A673 (cell line): ENCODE results near the gene HAGH. TPM values are rescaled to one million over a fixed set of nuclear protein-coding genes. Genes with fewer than 3 reads are reported as not detected.

Source experiments
- BruUV-seq: library from RNA; stranded (reverse); fragments of 400-500 nt; replicated peaks from 2 replicates; lab custom pipeline; 2021; lab: Mats Ljungman, UMichigan
- CTCF ChIA-PET: fragments of 300-600 bp; sonication (Branson Sonifier 250); formaldehyde crosslinking; loops from one replicate; lab custom pipeline; 2022; ENCODE audit warnings: antibody characterized with exemption; lab: Charles Lee
- POLR2A ChIA-PET: fragments of 300-600 bp; sonication (Branson Sonifier 250); formaldehyde crosslinking; loops from one replicate; lab custom pipeline; 2022; ENCODE audit warnings: antibody characterized with exemption; ENCODE audit not compliant: low non-redundant PET; lab: Charles Lee
- DNase-seq: peaks from one replicate; pipeline ENCODE4 v3.0.0-alpha.2; 2015; ENCODE audit warnings: low spot score
- H3K27ac ChIP-seq: fragments of 200-600 bp; sonication (generic); 2 replicates; pipeline ENCODE4 v1.5.1; 2016; ENCODE audit warnings: mixed run types, low read depth, mild to moderate bottlenecking, mixed read lengths, antibody characterized with exemption, low read length; ENCODE audit not compliant: poor library complexity, severe bottlenecking
- H3K27me3 ChIP-seq: fragments of 200-600 bp; sonication (generic); replicated peaks from 2 replicates; pipeline ENCODE4 v1.6.1; 2017; ENCODE audit warnings: mixed run types, low read depth, mild to moderate bottlenecking, mixed read lengths, antibody characterized with exemption, low read length; ENCODE audit not compliant: insufficient read depth, poor library complexity
- H3K36me3 ChIP-seq: fragments of 200-600 bp; sonication (generic); 2 replicates; pipeline ENCODE4 v1.6.1; 2016; ENCODE audit warnings: mixed run types, mild to moderate bottlenecking, mixed read lengths, antibody characterized with exemption, low read length; ENCODE audit not compliant: insufficient read depth, poor library complexity, severe bottlenecking
- H3K4me1 ChIP-seq: fragments of 200-600 bp; sonication (generic); 2 replicates; pipeline ENCODE4 v1.6.1; 2017; ENCODE audit warnings: mixed run types, mild to moderate bottlenecking, mixed read lengths, antibody characterized with exemption, low read length; ENCODE audit not compliant: insufficient read depth, poor library complexity, severe bottlenecking
- H3K4me3 ChIP-seq: fragments of 200-600 bp; sonication (generic); 2 replicates; pipeline ENCODE4 v1.5.1; 2016; ENCODE audit warnings: low read depth, mixed run types, mild to moderate bottlenecking, mixed read lengths, low read length; ENCODE audit not compliant: poor library complexity, severe bottlenecking
- H3K9me3 ChIP-seq: fragments of 200-600 bp; sonication (generic); 2 replicates; pipeline ENCODE4 v1.6.1; 2016; ENCODE audit warnings: mixed run types, low read depth, mild to moderate bottlenecking, mixed read lengths, antibody characterized with exemption, low read length; ENCODE audit not compliant: poor library complexity, severe bottlenecking
- CTCF ChIP-seq: fragments of 300-800, 200-600 bp; sonication (generic); conservative IDR thresholded peaks from 2 replicates; pipeline ENCODE4 v1.5.1; 2017; ENCODE audit warnings: low read depth, mild to moderate bottlenecking, antibody characterized with exemption, low read length, moderate library complexity, mixed read lengths
- EZH2 ChIP-seq: fragments of 200-600 bp; sonication (generic); IDR thresholded peaks from 2 replicates; pipeline ENCODE4 v1.6.1; 2017; ENCODE audit warnings: borderline replicate concordance, low read depth, mild to moderate bottlenecking, mixed read lengths, antibody characterized with exemption, low read length; ENCODE audit not compliant: poor library complexity, severe bottlenecking
- intact Hi-C: fragments of 100-400 bp; cut with micrococcal nuclease; formaldehyde crosslinking; loops from one replicate; pipeline ENCODE4 v1.10.0; 2022; ENCODE audit not compliant: unreplicated experiment
- total RNA-seq: library from RNA; stranded (reverse); gene quantifications from 2 replicates; pipeline ENCODE4 v1.2.3, GENCODE V29; 2021

Gene HAGH
- total RNA-seq, 1 experiment from 2014 or later = 14.4 TPM

- ChIA-PET CTCF (interaction anchor here (0.5 kb wide), 1 partner anchor 117 kb away, joined by 6 read pairs; no protein-coding TSS in a partner anchor), POLR2A (no interaction called here)
- Histone ChIP-seq H3K36me3 (peaks cover under 1% of the 10 kb centered on the region), H3K4me3 (no peak overlapping the region), H3K27ac (no peak overlapping the region), H3K27me3 (no peaks in the 10 kb centered on the region), H3K4me1 (no peaks in the 10 kb centered on the region), H3K9me3 (peaks cover 6% of the 10 kb centered on the region)
- TF ChIP-seq EZH2 (no peak), CTCF (no peak)
- BruUV-seq = no TSS peak
- intact Hi-C loops = no loop called here
- DNase-seq = no peak
Measured at GRCh38 chr16:1794221-1794871, 32.3 kb downstream of the HAGH start.

GRCh38 chr16:1793578-1794220 lies 32.9 kb downstream of the HAGH start, which contains the start of gene IGFALS:
TSS of gene IGFALS (minus strand) at chr16:1793705. CDS start at chr16:1793652, 53 bp downstream.
- TF ChIP-seq CTCF = no peak
- TF ChIP-seq EZH2 = no peak
- POLR2A ChIA-PET = no interaction called here
- DNase-seq = no peak
- intact Hi-C loops = no loop called here
- CTCF ChIA-PET = interaction anchor here (0.5 kb wide), 1 partner anchor 117 kb away, joined by 6 read pairs; no protein-coding TSS in a partner anchor
- peaks cover 7% of the 10 kb centered on the region for H3K36me3 ChIP-seq
- no peak within 1 kb of the TSS for H3K27ac ChIP-seq
- no peak within 1 kb of the TSS for H3K4me3 ChIP-seq
- H3K9me3 ChIP-seq = peaks cover 6% of the 10 kb centered on the region
- no peaks in the 10 kb centered on the region for H3K4me1 ChIP-seq
- H3K27me3 ChIP-seq = no peaks in the 10 kb centered on the region
- BruUV-seq = no TSS peak

- ChIA-PET CTCF (no interaction called here), POLR2A (no interaction called here)
- peaks cover 3% of the 10 kb centered on the region for H3K9me3 ChIP-seq
- no TSS peak for BruUV-seq
- intact Hi-C loops = no loop called here
- H3K4me3 ChIP-seq = no peak overlapping the region
- TF ChIP-seq CTCF = no peak
- no peak for TF ChIP-seq EZH2
- no peak for DNase-seq
- no peaks in the 10 kb centered on the region for H3K27me3 ChIP-seq
- no peak overlapping the region for H3K27ac ChIP-seq
- H3K4me1 ChIP-seq = no peaks in the 10 kb centered on the region
- H3K36me3 ChIP-seq = peaks cover 14% of the 10 kb centered on the region
Measured at GRCh38 chr16:1792836-1793577, 33.6 kb downstream of the HAGH start.
